HG03103 (cell line): ENCODE results near the gene RANGAP1.
"Not testable (repeated sequence)": the region's sequence is repeated elsewhere in the genome, so short reads cannot be mapped to it uniquely, and the experiment has no call there.

ENCODE experiments used
- ATAC-seq: cut with Tn5 transposase; IDR thresholded peaks from one replicate; pipeline ENCODE4 v1.9.1; 2021; ENCODE audit warnings: low read depth; ENCODE audit not compliant: unreplicated experiment

RANGAP1 gene

GRCh38 chr22:41301085-41302020 lies 15.4 kb upstream of the RANGAP1 start, which contains the start of gene ZC3H7B:
Gene ZC3H7B, plus strand, starts transcription at chr22:41301525. Its CDS starts 19,136 bp downstream, at chr22:41320661.
- ATAC-seq, result peak; percentile 78

DNA sequence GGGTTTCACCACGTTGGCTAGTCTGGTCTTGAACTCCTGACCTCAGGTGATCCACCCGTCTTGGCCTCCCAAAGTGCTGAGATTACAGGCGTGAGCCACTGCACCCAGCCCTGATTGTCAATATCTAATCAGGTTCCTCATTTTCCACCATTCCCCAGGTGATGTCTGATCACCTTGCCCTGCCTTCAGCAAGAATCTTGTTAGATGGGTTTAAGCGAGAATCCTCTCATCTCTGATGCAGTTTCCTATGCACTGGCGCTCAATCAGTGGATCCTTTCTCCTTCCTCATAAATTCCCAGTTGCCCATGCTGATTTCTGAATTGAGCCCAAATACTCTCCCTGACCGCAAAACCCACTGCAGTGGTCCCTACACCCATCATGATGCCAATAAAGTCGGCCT lies 14.7 kb upstream of the RANGAP1 start:
- ATAC-seq, result no peak

GRCh38 chr22:41296826-41297667 lies 11.1 kb upstream of the RANGAP1 start:
- no peak for ATAC-seq

GRCh38 chr22:41294816-41295215 lies 8.8 kb upstream of the RANGAP1 start:
- not testable (repeated sequence) for ATAC-seq

DNA sequence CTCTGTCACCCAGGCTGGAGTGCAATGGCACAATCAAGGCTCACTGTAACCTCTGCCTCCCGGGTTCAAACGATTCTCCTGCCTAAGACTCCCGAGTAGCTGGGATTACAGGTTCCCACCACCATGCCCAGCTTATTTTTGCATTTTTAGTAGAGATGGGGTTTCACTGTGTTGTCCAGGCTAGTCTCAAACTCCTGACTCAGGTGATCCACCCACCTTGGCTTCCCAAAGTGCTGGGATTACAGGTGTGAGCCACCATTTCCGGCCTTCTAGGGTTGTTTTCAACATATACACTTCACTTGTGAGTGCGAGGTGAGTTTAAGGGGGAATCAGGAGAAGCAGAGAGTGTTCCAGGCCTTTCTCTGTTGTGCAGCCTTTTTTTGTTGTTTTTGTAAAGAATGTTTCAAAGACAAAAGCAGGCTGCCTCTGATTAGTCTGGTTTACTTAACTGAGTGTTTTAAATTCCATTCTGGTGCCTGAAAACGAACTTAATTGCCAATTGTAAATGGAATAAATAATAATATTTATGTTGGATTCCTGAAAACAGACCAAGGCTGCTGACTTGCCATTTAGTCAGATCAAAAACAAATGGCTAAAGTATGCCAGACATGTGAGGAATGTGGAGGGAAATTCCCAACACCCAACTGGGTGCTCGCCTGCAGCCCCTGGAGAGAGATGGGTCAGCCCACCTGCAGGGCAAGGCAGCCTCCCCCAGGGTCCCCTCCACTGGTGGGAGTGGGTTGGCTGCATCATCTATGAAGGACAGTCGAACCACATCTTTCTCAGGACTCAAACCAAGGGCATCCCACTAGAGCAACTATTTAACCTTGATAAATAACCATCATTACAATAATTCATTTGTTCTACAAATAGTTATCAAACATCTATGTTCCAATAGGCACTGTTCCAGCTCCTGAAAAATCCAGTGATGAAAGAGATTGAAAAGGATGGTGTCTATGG lies 4.6 kb upstream of the RANGAP1 start:
- ATAC-seq, result no peak

DNA sequence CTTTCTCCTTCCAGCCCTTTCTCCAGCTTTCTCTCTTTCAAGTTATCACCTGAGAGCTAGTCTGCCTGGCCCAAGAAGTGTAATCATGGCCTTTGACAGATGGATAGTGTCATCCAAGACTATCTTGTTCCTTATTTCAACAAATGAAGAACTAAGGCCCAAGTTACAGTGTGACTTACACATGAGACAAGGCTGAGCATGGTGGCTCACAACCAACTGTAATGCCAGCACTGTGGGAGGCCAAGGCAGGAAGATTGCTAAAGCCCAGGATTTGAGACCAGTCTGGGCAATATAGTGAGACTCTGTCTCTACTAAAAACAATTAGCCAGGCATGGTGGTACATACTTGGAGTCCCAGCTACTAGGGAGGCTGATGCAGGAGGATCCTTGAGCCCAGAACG lies 3.7 kb upstream of the RANGAP1 start:
- no peak for ATAC-seq

DNA sequence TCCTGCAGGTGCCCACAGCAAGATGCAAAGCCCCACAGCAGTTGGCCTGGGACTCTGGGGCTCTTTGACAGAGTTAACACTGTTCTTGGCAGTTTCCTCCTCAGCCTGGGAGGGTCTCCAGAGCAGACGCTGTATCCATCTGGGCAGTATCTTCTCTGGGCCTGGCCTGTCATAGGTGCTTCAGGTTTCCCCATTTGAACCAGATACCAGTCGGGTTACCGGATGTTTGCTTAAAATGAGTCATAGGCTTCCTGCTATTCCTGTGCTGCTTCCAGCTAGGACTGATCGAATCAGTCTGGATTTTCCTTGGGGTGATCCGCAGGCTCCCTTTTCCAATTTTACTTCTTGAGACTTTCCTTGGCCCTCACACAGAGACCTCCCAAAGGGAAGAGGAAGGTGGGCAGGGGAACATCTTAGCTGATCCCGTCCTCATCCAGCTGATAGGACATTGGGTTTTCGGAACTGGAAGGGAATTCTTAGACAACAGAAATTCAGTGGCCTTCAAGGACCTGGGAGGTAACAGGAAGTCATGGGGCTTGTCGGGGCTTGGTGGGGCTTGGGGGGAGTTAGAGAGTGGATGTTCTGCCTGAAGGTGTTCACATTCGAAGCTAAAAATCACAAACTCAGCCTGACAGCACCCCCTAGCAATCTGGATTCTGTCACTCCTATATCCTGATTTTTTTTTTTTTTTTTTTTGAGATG lies 2.4 kb upstream of the RANGAP1 start:
- no peak for ATAC-seq

DNA sequence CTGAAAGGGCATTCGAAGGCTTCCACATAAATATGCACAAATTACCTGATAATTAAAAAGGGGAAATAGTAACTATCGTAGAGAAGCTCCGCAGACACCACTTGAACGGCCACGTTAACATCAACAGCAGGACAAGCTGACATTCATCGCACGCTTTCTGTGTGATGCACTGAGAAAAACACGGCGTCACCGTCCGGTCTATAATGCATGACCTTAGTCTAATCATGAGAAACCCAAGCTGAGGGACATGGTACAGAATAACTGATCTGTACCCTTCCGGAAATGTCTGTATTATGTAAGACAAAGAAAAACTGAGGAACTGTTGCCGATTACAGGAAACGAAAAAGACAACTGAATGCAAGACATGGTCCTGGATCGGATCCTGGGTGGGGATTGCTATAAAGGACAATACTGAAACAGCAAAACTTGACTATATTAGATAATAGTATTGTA lies 678 bp upstream of the RANGAP1 start:
- ATAC-seq, result peak; percentile 13

- ATAC-seq, result no peak
These were observed 557 bp downstream of the RANGAP1 start for GRCh38 chr22:41285441-41285819.

DNA sequence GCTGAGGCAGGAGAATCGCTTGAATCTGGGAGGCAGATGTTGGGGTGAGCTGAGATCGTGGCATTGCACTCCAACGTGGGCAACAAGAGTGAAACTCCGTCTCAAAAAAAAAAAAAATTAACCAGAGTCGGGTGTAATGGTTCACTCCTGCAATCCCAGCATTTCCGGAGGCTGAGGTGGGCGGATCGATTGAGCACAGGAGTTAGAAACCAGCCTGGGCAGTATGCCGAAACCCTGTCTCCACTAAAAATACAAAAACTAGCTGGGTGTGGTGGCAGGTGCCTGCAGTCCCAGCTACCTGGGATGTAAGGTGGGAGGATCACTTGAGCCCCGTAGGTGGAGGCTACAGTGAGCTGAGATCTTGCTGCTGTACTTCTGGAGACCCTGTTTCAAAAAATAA lies 1.5 kb downstream of the RANGAP1 start:
- no peak for ATAC-seq

GRCh38 chr22:41280854-41281253 lies 5.1 kb downstream of the RANGAP1 start:
- no peak for ATAC-seq

GRCh38 chr22:41280065-41280464 lies 5.9 kb downstream of the RANGAP1 start:
- ATAC-seq, result no peak

GRCh38 chr22:41274856-41275255 lies 11.1 kb downstream of the RANGAP1 start:
- ATAC-seq, result no peak

DNA sequence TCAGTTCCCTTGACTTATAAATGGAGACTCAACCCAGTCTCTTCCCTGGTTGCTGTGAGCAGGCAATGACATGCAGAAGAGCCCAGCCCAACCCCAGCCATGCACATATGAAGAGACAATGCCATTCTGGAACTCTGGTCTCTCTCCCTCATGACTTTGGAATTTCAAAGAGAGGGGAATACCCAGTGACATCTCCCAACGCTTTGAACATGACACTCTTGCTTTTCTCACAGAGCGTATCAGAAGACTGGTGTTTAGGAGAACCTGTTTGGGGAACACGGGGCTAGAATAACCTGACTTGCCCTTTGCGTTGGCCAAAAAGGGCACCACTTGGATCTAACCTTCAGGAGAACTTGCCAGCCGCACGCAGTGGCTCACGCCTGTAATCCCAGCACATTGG lies 12.9 kb downstream of the RANGAP1 start:
- no peak for ATAC-seq

GRCh38 chr22:41271787-41272186 lies 14.2 kb downstream of the RANGAP1 start:
- ATAC-seq, result no peak

DNA sequence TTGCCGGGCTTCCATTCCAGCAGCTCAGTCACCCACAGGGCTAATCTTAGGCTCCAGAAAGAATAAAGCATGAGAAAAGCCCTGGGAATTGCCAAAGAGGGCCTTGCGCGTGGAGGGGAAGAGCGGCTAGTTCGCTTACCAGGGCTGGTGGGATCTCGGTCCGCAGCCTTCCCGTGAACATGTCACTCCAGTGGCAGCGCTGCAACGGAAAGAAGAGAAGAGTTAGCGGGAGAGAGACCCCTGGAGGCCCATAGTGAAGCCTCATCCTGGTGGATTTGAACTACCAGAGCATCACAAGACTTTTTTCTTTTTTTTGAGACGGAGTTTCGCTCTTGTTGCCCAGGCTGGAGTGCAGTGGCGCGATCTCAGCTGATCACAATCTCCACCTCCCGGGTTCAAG lies 18.0 kb downstream of the RANGAP1 start:
- no peak for ATAC-seq

DNA sequence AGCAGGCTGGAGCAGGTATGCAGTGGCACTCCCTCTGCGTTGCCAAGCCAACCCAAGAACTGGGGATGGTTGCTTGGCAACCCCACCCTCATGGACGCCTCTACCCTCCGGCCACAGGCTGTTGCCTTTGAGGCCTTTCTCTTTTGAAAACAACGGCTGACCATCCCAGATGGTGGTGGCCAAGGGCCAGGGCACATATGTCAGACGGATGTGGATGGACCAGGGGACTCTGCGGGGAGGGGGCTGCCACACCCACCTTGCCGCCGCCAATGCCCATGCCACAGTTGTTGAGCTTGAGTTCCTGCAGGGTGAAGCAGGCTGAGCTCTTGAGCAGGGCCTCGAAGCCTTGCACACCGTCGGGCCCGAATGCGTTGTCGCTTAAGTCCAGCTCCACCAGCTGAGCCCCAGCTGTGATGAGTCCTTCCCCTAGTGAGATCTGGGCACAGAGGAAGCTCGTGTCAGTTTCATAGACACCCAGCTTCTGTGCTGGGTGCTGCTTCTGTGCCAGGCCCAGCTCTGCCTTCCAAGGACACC lies 21.5 kb downstream of the RANGAP1 start:
- ATAC-seq, result no peak

- no peak for ATAC-seq
These were observed 22.3 kb downstream of the RANGAP1 start for GRCh38 chr22:41263704-41264103.

DNA sequence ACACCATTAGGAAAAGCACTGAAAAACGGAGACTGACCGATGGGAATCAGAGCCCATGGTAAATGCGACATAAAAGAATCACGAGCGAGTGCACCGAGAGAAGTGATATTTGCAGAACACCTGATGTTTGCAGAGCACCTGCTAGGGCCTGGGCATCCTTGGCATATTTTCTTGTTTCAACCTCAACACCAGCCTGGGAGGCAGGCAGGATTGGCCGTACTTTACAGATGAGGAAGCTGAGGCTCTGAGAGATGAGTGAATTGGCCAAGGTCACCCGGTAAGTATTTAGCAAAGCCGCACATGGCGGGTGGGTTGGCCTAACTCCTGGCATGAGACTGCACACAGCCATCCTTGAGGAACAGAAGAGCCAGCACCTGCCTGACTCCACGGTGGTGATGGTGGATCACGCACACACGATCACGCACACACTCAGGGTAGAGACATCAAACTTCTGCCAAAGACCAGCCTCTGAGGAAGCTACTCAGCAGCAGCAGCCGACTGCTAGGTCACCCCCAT lies 23.7 kb downstream of the RANGAP1 start:
- ATAC-seq, result no peak
